Activated B cell treated with CpG ODN at 0.5 μM for 24 hours (primary cell): ENCODE measurements around the gene ASAP2. TPM values are rescaled to one million over a fixed set of nuclear protein-coding genes. Genes with fewer than 3 reads are reported as not detected.

Experiments
- ATAC-seq: fragments of 200-7000 bp; cut with Tn5 transposase; one replicate; pipeline ENCODE4 v1.10.0; 2021; ENCODE audit warnings: low read depth, mild to moderate bottlenecking, moderate library complexity
- CTCF ChIA-PET: fragments of 350-600 bp; sonication (Branson Sonifier 250); formaldehyde crosslinking; loops from one replicate; lab custom pipeline; 2021; ENCODE audit warnings: antibody characterized with exemption; lab: Charles Lee
- POLR2A ChIA-PET: fragments of 350-600 bp; sonication (Branson Sonifier 250); formaldehyde crosslinking; loops from one replicate; lab custom pipeline; 2021; ENCODE audit warnings: antibody characterized with exemption; lab: Charles Lee
- DNase-seq: peaks from one replicate; pipeline ENCODE4 v3.0.0; 2022
- H3K27ac Mint-ChIP-seq: one replicate; pipeline ENCODE4 v1.8.0; 2020; ENCODE audit warnings: mixed read lengths
- H3K27me3 Mint-ChIP-seq: one replicate; pipeline ENCODE4 v1.8.0; 2021; ENCODE audit warnings: mixed read lengths
- H3K36me3 Mint-ChIP-seq: one replicate; pipeline ENCODE4 v1.8.0; 2021; ENCODE audit warnings: low read depth, mixed read lengths
- H3K4me1 Mint-ChIP-seq: one replicate; pipeline ENCODE4 v1.8.0; 2021; ENCODE audit warnings: mixed read lengths
- H3K4me3 Mint-ChIP-seq: one replicate; pipeline ENCODE4 v1.8.0; 2020; ENCODE audit warnings: mild to moderate bottlenecking, mixed read lengths
- H3K9me3 Mint-ChIP-seq: one replicate; pipeline ENCODE4 v1.8.0; 2020; ENCODE audit warnings: mixed read lengths
- intact Hi-C: fragments of 100-400 bp; cut with micrococcal nuclease; formaldehyde crosslinking; loops from one replicate; pipeline ENCODE4 v1.15.1; 2024
- total RNA-seq: library from RNA; stranded (reverse); gene quantifications from 2 replicates; pipeline ENCODE4 v1.2.3, GENCODE V29; 2022
- TF ChIP-seq, protein P1 (sequence below): fragments of 200-600 bp; IDR thresholded peaks from one replicate; pipeline ENCODE4 v1.8.0; 2022; ENCODE audit warnings: antibody characterized with exemption, mild to moderate bottlenecking

ASAP2 gene
- total RNA-seq, 1 donor from 2014 or later = not detected

DNA sequence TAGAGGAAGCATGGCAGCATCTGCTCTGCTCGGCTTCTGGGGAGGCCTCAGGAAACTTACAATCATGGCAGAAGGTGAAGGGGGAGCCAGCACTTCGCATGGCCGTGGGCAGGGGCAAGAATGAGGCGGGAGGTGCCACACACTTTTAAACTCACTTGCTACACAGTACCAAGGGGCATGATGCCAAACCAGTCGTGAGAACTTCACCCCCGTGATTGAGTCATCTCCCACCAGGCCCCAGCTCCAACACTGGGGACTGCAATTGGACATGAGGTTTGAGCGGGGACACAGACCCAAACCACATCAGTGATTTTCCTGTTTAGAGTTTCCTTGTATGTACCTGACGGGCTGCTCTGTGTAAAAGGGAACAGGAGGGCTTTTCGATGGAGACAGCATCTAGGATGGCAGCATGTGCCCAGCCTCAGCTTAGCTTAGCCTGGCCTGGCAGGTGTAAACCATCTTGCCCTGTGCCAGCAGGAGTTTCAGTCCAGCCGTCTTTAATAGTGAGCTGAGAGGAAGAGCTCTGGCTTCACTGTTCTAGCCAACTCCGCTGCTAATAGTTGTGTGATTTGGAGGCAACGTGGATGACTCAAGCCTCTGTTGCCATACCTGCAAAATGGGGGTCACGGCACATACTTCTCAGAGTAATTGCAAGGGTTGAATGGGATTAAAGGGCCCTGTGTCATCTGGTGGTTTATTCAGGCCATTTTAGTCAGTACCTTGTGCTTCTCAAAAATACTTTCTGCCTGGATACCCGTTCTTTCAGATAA lies 101.8 kb downstream of the ASAP2 start:
- CTCF ChIA-PET = no interaction called here
- no peak for DNase-seq
- Mint-ChIP-seq H3K36me3 (no peaks in the 10 kb centered on the region), H3K9me3 (no peaks in the 10 kb centered on the region), H3K4me1 (no peaks in the 10 kb centered on the region), H3K27me3 (peaks cover 3% of the 10 kb centered on the region), H3K4me3 (no peak overlapping the region), H3K27ac (no peak overlapping the region)
- no peak for ATAC-seq
- TF ChIP-seq, protein P1, sequence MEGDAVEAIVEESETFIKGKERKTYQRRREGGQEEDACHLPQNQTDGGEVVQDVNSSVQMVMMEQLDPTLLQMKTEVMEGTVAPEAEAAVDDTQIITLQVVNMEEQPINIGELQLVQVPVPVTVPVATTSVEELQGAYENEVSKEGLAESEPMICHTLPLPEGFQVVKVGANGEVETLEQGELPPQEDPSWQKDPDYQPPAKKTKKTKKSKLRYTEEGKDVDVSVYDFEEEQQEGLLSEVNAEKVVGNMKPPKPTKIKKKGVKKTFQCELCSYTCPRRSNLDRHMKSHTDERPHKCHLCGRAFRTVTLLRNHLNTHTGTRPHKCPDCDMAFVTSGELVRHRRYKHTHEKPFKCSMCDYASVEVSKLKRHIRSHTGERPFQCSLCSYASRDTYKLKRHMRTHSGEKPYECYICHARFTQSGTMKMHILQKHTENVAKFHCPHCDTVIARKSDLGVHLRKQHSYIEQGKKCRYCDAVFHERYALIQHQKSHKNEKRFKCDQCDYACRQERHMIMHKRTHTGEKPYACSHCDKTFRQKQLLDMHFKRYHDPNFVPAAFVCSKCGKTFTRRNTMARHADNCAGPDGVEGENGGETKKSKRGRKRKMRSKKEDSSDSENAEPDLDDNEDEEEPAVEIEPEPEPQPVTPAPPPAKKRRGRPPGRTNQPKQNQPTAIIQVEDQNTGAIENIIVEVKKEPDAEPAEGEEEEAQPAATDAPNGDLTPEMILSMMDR = no peak
- POLR2A ChIA-PET = no interaction called here
- intact Hi-C loops = no loop called here

DNA sequence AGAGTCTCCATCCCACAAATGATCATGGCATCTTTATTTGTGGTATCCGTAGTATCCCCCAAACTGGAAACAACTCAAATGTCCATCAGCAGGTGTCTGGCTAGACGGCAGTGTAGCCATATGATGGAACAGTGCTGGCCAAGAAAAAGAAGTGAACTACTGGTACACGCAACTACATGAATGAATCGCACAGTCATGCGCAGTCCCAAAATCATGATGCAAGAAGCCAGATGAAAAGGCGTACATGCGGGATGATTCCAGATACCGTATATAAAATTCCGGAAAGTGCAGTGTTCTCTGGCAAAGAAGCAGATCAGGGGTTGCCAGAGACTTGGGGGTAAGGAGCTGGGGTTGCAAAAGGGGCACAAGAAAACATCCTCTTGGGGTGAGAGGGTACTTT lies 102.5 kb downstream of the ASAP2 start:
- intact Hi-C loops = no loop called here
- Mint-ChIP-seq H3K9me3 (no peaks in the 10 kb centered on the region), H3K4me3 (no peak overlapping the region), H3K4me1 (no peaks in the 10 kb centered on the region), H3K27me3 (no peaks in the 10 kb centered on the region), H3K27ac (no peak overlapping the region), H3K36me3 (no peaks in the 10 kb centered on the region)
- TF ChIP-seq, protein P1 = no peak
- no peak for ATAC-seq
- ChIA-PET POLR2A (no interaction called here), CTCF (no interaction called here)
- DNase-seq = no peak

DNA sequence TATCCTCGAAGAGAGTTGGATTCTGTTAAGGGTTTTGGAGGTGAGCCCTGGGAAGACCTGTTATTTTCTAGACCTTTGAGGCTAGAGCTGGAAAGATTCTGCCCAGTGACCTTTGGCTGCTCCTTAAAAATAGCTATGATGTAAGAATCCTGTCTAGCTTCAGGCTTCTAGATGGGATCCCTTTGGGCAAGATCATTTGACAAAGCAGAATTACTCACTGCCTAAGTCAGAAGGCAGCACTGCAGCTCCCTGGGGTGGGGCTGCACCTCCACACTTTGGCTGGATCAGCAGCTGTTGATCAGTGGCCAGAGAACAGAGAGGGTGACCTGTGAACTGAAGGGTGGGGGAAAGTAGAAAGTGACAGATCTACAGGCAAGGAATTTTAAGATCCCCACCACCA lies 103.8 kb downstream of the ASAP2 start:
- Mint-ChIP-seq H3K27ac (no peak overlapping the region), H3K4me3 (no peak overlapping the region), H3K4me1 (no peaks in the 10 kb centered on the region), H3K9me3 (no peaks in the 10 kb centered on the region), H3K36me3 (no peaks in the 10 kb centered on the region), H3K27me3 (no peaks in the 10 kb centered on the region)
- TF ChIP-seq, protein P1 = no peak
- DNase-seq = no peak
- CTCF ChIA-PET = interaction anchor here (0.6 kb wide), 1 partner anchor 460 kb away, joined by 3 read pairs; no protein-coding TSS in a partner anchor
- POLR2A ChIA-PET = no interaction called here
- intact Hi-C loops = no loop called here
- no peak for ATAC-seq

DNA sequence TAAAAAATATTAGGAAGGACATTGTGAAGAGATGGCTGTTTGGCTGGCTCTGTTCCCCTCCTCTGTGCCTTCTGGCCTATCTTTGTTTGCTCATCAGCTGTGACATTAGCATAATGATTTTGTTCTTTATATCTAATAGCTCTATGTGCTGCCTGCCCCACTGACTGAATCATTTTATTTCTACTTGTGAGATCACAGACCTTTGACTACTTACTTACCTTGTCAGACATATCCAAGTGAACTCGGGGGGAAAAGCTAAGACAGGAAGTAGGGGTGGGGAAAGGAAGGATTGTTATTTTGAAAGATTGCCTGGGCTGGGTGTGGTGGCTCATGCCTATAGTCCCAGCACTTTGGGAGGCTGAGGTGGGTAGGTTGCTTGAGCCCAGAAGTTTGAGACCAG lies 104.2 kb downstream of the ASAP2 start:
- Mint-ChIP-seq H3K4me1 (no peaks in the 10 kb centered on the region), H3K9me3 (no peaks in the 10 kb centered on the region), H3K4me3 (no peak overlapping the region), H3K36me3 (no peaks in the 10 kb centered on the region), H3K27me3 (no peaks in the 10 kb centered on the region), H3K27ac (no peak overlapping the region)
- intact Hi-C loops = no loop called here
- ChIA-PET CTCF (no interaction called here), POLR2A (no interaction called here)
- DNase-seq (no peak), ATAC-seq (no peak)
- TF ChIP-seq, protein P1 = no peak

DNA sequence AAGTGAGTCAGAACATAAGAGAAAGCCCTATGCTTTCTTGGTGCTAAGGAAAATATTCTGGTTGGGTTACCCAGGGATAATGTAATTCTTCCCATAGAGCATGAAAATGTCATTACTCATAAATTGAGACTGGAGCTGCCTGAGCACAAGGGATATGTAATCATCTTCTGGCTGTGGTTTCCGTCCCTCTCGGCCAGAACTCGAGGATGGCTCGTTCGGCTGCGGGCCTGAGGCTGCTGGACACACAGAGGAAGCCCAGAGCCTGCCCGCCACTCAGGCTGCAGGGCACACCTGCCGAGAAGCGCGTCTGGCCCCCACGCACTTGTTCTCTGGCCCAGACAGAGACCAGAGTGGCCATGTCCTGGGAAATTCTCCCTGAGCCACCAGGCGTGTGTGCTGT lies 104.9 kb downstream of the ASAP2 start:
- no peak for ATAC-seq
- H3K27ac Mint-ChIP-seq = no peak overlapping the region
- H3K4me1 Mint-ChIP-seq = no peaks in the 10 kb centered on the region
- DNase-seq = no peak
- CTCF ChIA-PET = no interaction called here
- TF ChIP-seq, protein P1 = no peak
- H3K4me3 Mint-ChIP-seq = no peak overlapping the region
- H3K27me3 Mint-ChIP-seq = no peaks in the 10 kb centered on the region
- intact Hi-C loops = no loop called here
- H3K36me3 Mint-ChIP-seq = no peaks in the 10 kb centered on the region
- POLR2A ChIA-PET = no interaction called here
- H3K9me3 Mint-ChIP-seq = no peaks in the 10 kb centered on the region
